Muscle layer of colon (tissue), 2 donors: Measurements from ENCODE around the gene STRBP.

Experiments
- H3K27ac ChIP-seq: one replicate; pipeline ENCODE4 v1.7.0; 2013; ENCODE audit warnings: low read depth, mild to moderate bottlenecking, low read length, moderate library complexity
- H3K27me3 ChIP-seq, 2 donors: one replicate each; pipeline ENCODE4 v1.7.0; 2013; ENCODE audit warnings: low read length in 2 of 2, mild to moderate bottlenecking in 2 of 2; ENCODE audit not compliant: insufficient read depth in 2 of 2, control insufficient read depth in 1 of 2
- H3K36me3 ChIP-seq: one replicate; pipeline ENCODE4 v1.7.0; 2013; ENCODE audit warnings: mild to moderate bottlenecking, low read length; ENCODE audit not compliant: insufficient read depth
- H3K4me1 ChIP-seq: one replicate; pipeline ENCODE4 v1.7.0; 2013; ENCODE audit warnings: mild to moderate bottlenecking, low read length; ENCODE audit not compliant: insufficient read depth
- H3K4me3 ChIP-seq, 2 donors: one replicate each; pipeline ENCODE4 v1.7.0; 2013; ENCODE audit warnings: low read length in 2 of 2, low read depth in 1 of 2, mild to moderate bottlenecking in 1 of 2, moderate library complexity in 1 of 2
- H3K9ac ChIP-seq: one replicate; pipeline ENCODE4 v1.7.0; 2013; ENCODE audit warnings: low read length
- H3K9me3 ChIP-seq: one replicate; pipeline ENCODE4 v1.7.0; 2013; ENCODE audit warnings: mild to moderate bottlenecking, low read length
- donor health status: abdominal sarcoma.
- donor health status: Adenocarcinoma of cecum.

Gene STRBP

DNA sequence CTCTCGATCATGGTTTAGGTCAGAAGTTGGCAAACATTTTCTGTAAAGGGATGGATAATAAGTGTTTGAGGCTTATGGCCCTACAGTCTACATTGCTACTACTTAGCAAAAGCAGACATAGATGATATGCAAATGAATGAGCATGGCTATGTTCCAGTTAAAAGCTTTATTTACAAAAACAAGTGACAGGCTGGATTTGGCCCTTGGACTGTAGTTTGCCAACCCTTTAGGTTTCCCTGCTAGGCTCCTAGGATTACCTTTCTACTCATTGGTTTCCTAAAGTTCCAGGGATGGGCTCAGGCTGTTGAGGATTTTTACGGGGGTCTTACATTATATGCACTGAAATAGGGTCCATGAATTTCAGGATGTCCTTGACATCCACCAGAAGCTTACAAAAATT, 177.4 kb downstream of the STRBP start:
- Histone ChIP-seq H3K4me3 (no peak overlapping the region), H3K36me3 (peaks cover 54% of the 10 kb centered on the region)

DNA sequence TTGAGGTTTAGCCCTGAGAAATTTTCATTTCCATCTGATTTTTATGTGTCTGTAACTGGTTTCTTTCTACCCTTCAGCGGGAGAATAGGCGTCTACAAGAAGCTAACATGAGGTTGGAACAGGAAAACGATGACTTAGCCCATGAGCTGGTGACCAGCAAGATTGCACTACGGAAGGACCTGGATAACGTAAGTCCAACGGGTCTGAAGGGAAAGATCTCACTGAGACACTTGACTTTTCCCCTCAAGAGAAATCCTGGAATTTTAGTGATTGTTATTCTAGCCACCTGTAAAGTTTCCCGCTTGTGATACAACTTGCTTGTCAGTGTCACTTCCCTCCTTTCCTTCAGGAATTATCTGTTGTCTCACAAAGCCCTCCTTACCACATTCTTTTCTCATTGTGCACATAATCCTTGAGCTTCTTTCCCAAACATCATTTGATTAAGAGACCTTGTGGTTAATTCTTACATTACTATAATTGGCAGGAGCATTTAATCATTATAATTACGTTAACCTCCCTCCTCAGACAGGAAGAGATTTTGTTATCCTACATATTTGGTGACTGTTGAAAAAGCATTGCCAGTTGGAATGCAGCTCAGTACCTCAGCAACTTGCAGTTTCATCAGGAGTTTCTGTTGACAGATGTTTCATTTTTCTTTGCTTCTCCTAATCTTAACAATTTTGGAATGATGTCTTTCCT, 178.0 kb downstream of the STRBP start:
- Histone ChIP-seq H3K27me3 (no peaks in the 10 kb centered on the region), H3K4me1 (no peaks in the 10 kb centered on the region), H3K4me3 (no peak overlapping the region), H3K36me3 (peaks cover 56% of the 10 kb centered on the region), H3K9ac (no peak overlapping the region), H3K9me3 (no peaks in the 10 kb centered on the region), H3K27ac (no peak overlapping the region)

More for the DNA sequence above, 177.4 kb downstream of the STRBP start:
- Histone ChIP-seq H3K4me1 (no peaks in the 10 kb centered on the region), H3K9me3 (no peaks in the 10 kb centered on the region), H3K27ac (no peak overlapping the region), H3K27me3 (no peaks in the 10 kb centered on the region), H3K9ac (no peak overlapping the region)

DNA sequence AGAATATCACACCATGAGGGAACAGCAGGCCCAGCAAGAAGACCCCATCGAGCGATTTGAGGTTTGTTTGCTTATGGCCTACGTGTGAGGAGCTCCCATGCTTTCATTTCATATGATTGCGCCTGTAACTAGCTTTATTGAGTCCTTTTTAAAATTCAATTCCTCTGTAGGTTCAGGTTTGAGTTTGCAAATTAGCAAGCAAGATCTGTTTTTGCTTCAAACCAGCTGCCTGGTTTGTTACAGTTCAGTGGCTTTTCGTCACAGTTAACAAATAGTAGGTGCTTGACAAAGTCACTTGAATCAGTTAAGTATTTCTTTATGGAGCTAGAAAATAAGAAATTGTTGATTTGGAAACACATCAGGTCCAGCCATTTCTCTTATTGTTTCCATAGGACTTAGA, 178.6 kb downstream of the STRBP start:
- H3K9me3 ChIP-seq = no peaks in the 10 kb centered on the region

DNA sequence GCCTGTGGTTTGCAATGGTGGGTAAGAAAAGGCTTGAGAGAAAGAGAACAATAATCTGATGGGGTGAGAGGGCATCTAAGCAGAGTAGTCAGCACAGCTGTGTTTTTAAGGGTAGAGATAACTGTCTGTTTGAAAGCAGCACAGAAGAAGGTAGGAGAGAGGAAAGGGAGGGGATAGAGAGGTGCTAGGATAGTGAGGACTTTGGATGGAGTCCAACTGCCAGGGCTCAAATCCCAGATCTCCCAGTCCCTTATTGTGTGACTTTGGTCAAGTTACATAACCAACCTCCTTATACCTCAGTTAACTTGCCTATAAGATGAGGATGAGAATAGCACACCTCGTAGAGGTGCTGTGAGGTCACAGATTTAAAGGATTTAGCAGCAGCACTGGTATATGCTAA, 179.3 kb downstream of the STRBP start:
- Histone ChIP-seq H3K36me3 (peaks cover 67% of the 10 kb centered on the region), H3K4me3 (no peak overlapping the region), H3K9me3 (no peaks in the 10 kb centered on the region), H3K4me1 (no peaks in the 10 kb centered on the region), H3K27me3 (no peaks in the 10 kb centered on the region), H3K27ac (no peak overlapping the region), H3K9ac (no peak overlapping the region)

More for the DNA sequence above, 178.6 kb downstream of the STRBP start:
- H3K27me3 ChIP-seq = no peaks in the 10 kb centered on the region
- no peak overlapping the region for H3K27ac ChIP-seq
- no peak overlapping the region for H3K9ac ChIP-seq
- H3K4me3 ChIP-seq = no peak overlapping the region
- H3K4me1 ChIP-seq = no peaks in the 10 kb centered on the region
- H3K36me3 ChIP-seq = peaks cover 61% of the 10 kb centered on the region

DNA sequence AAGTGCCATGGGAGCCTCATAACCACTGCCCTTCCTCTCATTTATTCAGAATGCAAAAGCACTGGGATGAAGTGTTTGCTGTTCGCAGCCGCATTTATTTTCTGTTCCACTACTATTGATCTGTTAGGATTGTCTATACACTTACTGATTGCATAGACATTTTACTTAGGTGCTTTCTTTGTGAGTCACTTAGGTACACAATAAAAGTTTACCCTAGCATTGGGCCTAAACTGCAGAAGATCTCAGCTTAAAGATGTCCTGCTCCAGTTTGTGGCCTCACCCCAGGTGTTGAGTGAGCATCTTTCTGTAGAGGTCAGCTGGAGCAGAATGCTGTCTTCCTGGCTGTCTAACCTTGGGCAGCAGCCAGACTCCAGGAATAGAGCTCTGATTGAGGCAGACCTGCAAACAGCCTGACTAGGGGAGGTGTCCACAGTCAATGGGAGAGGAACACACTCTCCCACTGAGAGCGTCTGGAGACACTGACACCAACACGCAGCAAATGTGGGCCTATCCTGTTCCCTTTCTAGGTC, 181.0 kb downstream of the STRBP start:
- Histone ChIP-seq H3K36me3 (peaks cover 53% of the 10 kb centered on the region), H3K4me3 (no peak overlapping the region), H3K27me3 (no peaks in the 10 kb centered on the region), H3K9me3 (no peaks in the 10 kb centered on the region), H3K27ac (no peak overlapping the region), H3K4me1 (no peaks in the 10 kb centered on the region), H3K9ac (no peak overlapping the region)

DNA sequence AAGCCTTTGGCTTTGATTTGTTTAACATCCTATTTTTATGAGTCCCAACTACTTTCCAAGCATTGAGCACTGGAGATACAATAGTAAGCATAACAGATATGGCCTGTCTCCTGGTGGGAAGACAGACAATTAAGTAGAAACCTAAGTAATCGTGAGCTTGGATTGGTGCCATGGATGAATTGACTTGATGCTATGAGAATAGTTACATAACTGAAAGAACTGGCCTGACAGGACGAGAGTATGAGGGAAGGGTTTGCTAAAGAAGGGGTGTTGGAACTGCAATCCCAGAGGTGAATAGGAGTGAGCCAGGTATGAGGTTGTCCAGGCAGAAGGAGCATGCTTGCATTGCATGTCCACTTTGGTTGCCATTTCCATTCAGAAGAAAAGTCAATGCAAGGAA, 182.5 kb downstream of the STRBP start:
- Histone ChIP-seq H3K36me3 (peaks cover 49% of the 10 kb centered on the region), H3K4me1 (no peaks in the 10 kb centered on the region), H3K27me3 (no peaks in the 10 kb centered on the region), H3K27ac (no peak overlapping the region), H3K9ac (no peak overlapping the region), H3K9me3 (no peaks in the 10 kb centered on the region), H3K4me3 (no peak overlapping the region)

DNA sequence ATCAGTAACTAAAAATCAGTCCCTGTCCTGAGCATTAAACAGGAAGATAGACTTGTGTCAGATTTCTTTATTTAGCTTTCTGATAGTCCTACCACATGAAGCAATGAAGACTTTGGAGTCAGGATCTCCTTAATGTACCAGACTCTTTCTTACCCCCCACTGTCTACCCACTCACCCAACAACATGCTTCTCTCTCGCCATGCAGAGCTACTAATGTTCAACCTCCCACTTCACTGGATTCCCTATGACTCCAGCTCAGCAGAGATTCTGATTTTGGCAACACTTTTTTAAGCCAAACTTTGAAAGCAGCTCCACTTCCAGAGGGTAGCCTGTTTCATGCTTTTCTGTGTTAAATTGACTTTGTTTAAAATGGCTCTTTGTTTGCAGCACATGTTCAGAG, 184.1 kb downstream of the STRBP start:
- no peaks in the 10 kb centered on the region for H3K4me1 ChIP-seq
- no peak overlapping the region for H3K27ac ChIP-seq
- peaks cover 39% of the 10 kb centered on the region for H3K36me3 ChIP-seq
- no peak overlapping the region for H3K9ac ChIP-seq
- no peaks in the 10 kb centered on the region for H3K9me3 ChIP-seq
- H3K4me3 ChIP-seq = no peak overlapping the region
- H3K27me3 ChIP-seq = no peaks in the 10 kb centered on the region

DNA sequence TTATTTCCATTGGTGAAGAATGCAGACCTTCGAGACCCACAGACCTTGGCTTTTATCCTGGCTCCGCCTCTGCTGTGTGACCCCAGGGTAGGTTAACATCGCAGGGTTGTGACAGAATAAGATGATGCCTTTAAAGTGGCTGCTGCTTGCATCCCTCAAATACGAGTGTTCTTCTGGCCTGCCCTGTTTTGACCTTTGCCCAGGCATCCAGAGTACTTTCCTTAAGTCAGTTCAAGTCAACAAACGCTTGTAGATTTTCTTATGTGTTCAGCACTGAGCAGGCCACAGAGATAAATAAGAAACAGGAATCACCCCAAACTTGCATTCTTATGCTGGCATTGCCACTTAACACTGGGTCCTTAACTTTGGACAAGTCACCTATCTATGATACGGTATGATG, 184.7 kb downstream of the STRBP start:
- no peak overlapping the region for H3K9ac ChIP-seq
- H3K27me3 ChIP-seq = no peaks in the 10 kb centered on the region
- H3K9me3 ChIP-seq = no peaks in the 10 kb centered on the region
- no peaks in the 10 kb centered on the region for H3K4me1 ChIP-seq
- H3K36me3 ChIP-seq = peaks cover 42% of the 10 kb centered on the region
- H3K27ac ChIP-seq = no peak overlapping the region
- H3K4me3 ChIP-seq = no peak overlapping the region

DNA sequence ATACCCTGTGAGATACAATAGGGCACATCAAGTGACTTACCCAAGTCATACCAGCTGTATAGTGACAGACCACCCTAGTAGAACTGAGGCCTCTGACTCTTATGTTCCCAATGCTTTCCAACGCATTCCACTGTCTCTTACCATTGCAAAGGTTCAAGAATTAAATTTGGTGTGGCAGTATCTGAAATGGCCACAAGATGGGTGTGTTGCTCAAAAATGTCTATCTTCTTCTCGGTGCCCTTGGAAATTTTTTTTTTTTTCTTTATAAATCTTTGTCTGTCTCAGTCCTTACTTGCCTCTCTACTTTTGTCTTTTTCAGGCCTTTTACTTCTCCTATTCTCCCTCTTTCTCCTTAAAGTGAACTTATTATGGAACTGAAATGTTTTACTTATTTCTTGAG, 186.6 kb downstream of the STRBP start:
- H3K4me1 ChIP-seq = no peaks in the 10 kb centered on the region
- no peak overlapping the region for H3K4me3 ChIP-seq
- H3K27me3 ChIP-seq = no peaks in the 10 kb centered on the region
- H3K9ac ChIP-seq = no peak overlapping the region
- peaks cover 45% of the 10 kb centered on the region for H3K36me3 ChIP-seq
- no peaks in the 10 kb centered on the region for H3K9me3 ChIP-seq
- no peak overlapping the region for H3K27ac ChIP-seq

DNA sequence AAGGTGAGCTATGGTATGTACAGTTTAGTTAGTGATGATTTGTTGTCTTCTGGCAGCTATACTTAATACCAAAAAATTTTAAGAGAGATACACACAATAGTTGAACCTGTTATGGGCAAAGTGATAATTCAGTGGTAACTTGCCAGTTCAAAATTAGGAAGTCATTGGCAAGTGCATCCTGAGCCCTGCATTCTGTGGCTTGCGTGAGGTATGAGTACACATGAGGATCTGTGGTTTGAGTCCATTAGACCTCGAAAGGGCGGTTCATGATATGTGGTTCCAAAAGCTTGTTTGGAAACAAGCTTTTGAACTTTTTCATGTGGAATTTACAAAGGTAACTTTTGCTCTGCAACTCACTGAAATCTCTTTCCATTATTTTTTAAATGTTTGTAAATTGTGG, 187.9 kb downstream of the STRBP start:
- H3K27me3 ChIP-seq = no peaks in the 10 kb centered on the region
- H3K9ac ChIP-seq = no peak overlapping the region
- no peak overlapping the region for H3K27ac ChIP-seq
- peaks cover 43% of the 10 kb centered on the region for H3K36me3 ChIP-seq
- no peaks in the 10 kb centered on the region for H3K9me3 ChIP-seq
- H3K4me1 ChIP-seq = no peaks in the 10 kb centered on the region
- no peak overlapping the region for H3K4me3 ChIP-seq

DNA sequence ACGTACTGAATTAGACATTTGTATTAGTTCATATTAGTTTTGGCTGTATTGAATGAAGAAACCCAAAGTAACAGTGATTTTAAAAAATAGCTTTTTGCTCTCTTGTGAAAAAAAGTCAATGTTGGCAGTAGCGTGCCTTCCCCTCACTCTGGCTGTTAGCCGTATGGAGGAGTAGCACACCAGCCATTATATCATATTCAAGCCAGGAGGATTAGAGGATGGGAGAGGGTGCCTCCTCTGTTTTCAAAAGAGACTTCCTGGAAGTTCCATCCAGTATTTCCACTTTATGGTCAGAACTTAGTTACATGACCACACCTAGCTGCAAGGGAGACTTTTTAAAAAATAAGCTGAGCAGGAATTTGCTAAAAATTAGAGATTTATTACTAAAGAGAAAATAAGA, 193.8 kb downstream of the STRBP start:
- no peaks in the 10 kb centered on the region for H3K9me3 ChIP-seq
- H3K27me3 ChIP-seq = no peaks in the 10 kb centered on the region
- H3K9ac ChIP-seq = no peak overlapping the region
- no peak overlapping the region for H3K27ac ChIP-seq
- peaks cover 7% of the 10 kb centered on the region for H3K4me1 ChIP-seq
- H3K4me3 ChIP-seq = no peak overlapping the region
- H3K36me3 ChIP-seq = peaks cover 24% of the 10 kb centered on the region

DNA sequence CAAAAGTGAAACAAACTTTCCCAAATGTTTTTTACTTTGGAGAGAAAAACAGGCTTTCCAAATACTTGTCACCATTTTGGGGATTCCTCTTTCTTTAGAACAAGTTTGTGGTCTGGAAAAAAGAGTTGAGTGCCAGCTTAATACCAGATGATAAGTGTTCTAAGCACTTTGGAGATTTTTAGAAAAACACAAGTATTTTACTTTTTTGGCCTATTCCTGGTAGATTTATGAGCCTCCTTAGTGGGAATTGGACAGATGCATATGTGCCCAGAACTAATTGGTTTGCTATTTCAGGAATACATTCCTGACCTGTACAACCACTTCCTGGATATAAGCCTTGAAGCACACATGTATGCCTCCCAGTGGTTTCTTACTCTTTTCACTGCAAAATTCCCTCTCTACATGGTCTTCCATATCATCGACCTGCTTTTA, 194.4 kb downstream of the STRBP start:
- H3K27ac ChIP-seq = no peak overlapping the region
- H3K36me3 ChIP-seq = peaks cover 24% of the 10 kb centered on the region
- H3K4me3 ChIP-seq = no peak overlapping the region
- H3K4me1 ChIP-seq = peaks cover 7% of the 10 kb centered on the region
- H3K9ac ChIP-seq = no peak overlapping the region
- no peaks in the 10 kb centered on the region for H3K9me3 ChIP-seq
- H3K27me3 ChIP-seq = no peaks in the 10 kb centered on the region
